BE2C (cell line): Measurements from ENCODE around the gene CLEC16A.

Experiments used
- DNase-seq: peaks from one replicate; pipeline ENCODE4 v3.0.0-alpha.2; 2020
- H3K27me3 ChIP-seq: fragments of 250-450 bp; sonication (Bioruptor Pico); 2 replicates; pipeline ENCODE4 v1.5.1; 2020; ENCODE audit warnings: mild to moderate bottlenecking
- H3K36me3 ChIP-seq: fragments of 250-450 bp; sonication (Bioruptor Pico); 2 replicates; pipeline ENCODE4 v1.5.1; 2020; ENCODE audit warnings: mild to moderate bottlenecking
- H3K4me1 ChIP-seq: fragments of 250-450 bp; sonication (Bioruptor Pico); 2 replicates; pipeline ENCODE4 v1.5.1; 2020
- H3K4me3 ChIP-seq: 2 replicates; pipeline ENCODE4 v1.5.1; 2011; ENCODE audit warnings: low read depth, low read length
- H3K9me3 ChIP-seq: fragments of 250-450 bp; sonication (Bioruptor Pico); 2 replicates; pipeline ENCODE4 v1.5.1; 2020
- CTCF ChIP-seq: IDR thresholded peaks from 2 replicates; pipeline ENCODE4 v1.5.1; 2012; ENCODE audit warnings: mild to moderate bottlenecking, low read depth, low read length

The CLEC16A gene

GRCh38 chr16:11202260-11203091 is 258.1 kb downstream of the CLEC16A start:
- Histone ChIP-seq H3K4me1 (peaks cover 20% of the 10 kb centered on the region), H3K4me3 (no peak overlapping the region), H3K27me3 (no peaks in the 10 kb centered on the region), H3K9me3 (peaks cover under 1% of the 10 kb centered on the region), H3K36me3 (no peaks in the 10 kb centered on the region)
- TF ChIP-seq CTCF = peak; percentile 13; the same call in 1 of the 2 replicates
- peak; percentile 46 for DNase-seq

- H3K4me1 ChIP-seq = peaks cover 20% of the 10 kb centered on the region
- TF ChIP-seq CTCF = no peak
- H3K27me3 ChIP-seq = no peaks in the 10 kb centered on the region
- no peaks in the 10 kb centered on the region for H3K36me3 ChIP-seq
- no peak for DNase-seq
- peaks cover 5% of the 10 kb centered on the region for H3K9me3 ChIP-seq
- H3K4me3 ChIP-seq = no peak overlapping the region
Measured at GRCh38 chr16:11203111-11203623, 258.8 kb downstream of the CLEC16A start.

- no peaks in the 10 kb centered on the region for H3K27me3 ChIP-seq
- peaks cover 5% of the 10 kb centered on the region for H3K9me3 ChIP-seq
- no peaks in the 10 kb centered on the region for H3K36me3 ChIP-seq
- H3K4me3 ChIP-seq = no peak overlapping the region
- DNase-seq = no peak
- no peak for TF ChIP-seq CTCF
- H3K4me1 ChIP-seq = peaks cover 20% of the 10 kb centered on the region
Measured at GRCh38 chr16:11204513-11205047, 260.2 kb downstream of the CLEC16A start.

- TF ChIP-seq CTCF = no peak
- peaks cover 5% of the 10 kb centered on the region for H3K9me3 ChIP-seq
- no peaks in the 10 kb centered on the region for H3K36me3 ChIP-seq
- H3K27me3 ChIP-seq = no peaks in the 10 kb centered on the region
- peaks cover 20% of the 10 kb centered on the region for H3K4me1 ChIP-seq
- no peak overlapping the region for H3K4me3 ChIP-seq
- DNase-seq = no peak
Measured at GRCh38 chr16:11205065-11205699, 260.8 kb downstream of the CLEC16A start.

GRCh38 chr16:11205754-11206581 is 261.6 kb downstream of the CLEC16A start:
- Histone ChIP-seq H3K4me1 (peaks cover 20% of the 10 kb centered on the region), H3K36me3 (no peaks in the 10 kb centered on the region), H3K27me3 (no peaks in the 10 kb centered on the region), H3K9me3 (peaks cover 5% of the 10 kb centered on the region), H3K4me3 (no peak overlapping the region)
- no peak for TF ChIP-seq CTCF
- DNase-seq = no peak
